GM08714 (cell line): ENCODE results near the gene CIB2.

Experiments used
- H3K4me3 ChIP-seq: fragments of 200-500 bp; sonication (Bioruptor generic); 2 replicates; pipeline ENCODE4 v1.5.1; 2014; ENCODE audit warnings: mild to moderate bottlenecking, low read length, inconsistent platforms
- ZNF274 ChIP-seq: IDR thresholded peaks from 2 replicates; pipeline ENCODE4 v1.6.1; 2012; ENCODE audit warnings: mild to moderate bottlenecking, low read depth, low read length

Gene CIB2

DNA sequence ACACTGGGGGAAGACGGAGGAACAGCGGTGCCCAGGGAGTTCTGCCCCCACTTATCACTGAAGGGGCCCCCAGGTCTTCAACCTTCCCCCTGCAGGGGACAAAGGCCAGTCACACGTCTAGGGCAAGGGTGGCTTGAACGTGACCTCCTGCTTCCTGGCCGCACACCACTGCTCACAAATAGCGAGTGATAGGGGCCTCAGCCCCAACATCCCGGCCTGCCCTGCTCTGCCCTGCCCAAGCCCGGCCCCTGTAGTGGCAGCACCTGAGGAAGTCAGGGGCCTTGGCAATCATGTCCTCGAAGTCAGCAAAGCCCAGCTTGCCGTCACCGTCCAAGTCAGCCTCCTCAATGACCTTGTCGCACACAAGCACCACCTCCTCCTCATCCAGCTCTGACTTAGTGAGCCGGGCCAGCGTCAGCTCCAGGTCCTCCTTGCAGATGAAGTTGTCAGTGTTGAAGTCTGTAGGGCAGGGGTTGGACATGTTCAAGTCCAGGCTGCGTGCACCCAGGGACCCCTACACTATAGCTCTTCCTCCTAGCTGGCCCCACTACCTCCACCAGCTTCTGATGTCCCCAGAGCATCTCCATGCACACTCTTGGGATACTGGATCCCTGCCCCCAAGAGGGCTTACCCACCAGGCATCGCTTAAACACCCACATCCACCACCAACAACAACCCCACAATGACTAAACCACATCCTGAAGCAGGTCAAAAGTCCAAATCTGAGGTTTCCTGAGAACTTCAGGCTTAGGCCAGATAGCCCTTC is 25.6 kb downstream of the CIB2 start:
- no peak for TF ChIP-seq ZNF274
- H3K4me3 ChIP-seq: no peak overlapping the region

DNA sequence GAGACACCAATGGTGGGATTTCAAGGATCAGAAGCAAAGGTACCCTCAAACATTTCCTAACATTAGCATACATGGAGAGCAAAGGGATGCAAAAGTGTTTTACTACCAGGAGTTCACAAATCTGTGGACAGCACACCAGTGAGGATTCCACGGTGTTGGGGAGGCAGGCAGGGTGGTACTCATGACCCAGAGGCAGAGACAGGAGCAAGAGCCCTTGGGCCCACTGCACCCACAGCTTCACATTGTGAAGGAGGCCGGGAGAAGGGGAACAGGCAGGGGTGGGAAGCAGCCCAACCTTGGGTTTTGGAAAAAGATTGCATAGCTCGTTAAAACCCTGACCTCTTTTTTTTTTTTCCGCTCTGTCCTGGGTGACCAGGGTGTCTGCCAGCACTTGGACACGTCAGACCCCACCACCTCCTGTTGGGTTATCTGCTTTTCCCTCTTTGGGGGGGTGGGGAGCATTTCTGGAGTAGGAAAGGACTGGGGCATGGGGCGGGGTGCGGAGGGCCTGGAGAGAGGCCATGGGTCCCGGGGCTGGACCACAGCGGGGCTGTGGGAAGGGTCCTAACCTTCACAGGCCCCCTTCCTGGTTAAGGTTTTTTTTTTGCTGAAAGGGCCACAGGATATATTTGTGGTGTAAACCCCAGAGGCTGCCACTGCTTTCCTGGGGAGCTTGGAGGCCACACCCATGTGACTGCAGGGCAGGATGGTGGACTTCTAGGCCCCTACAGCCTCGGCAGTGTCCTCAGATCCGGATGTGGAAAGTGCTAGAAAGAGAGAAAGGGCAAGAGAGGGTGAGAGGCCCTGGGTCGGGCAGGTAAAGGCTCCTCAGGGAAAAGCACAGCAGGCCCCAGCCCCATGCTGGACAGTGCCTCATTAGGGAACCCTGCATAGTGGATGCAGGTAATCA is 26.4 kb downstream of the CIB2 start:
- no peak for TF ChIP-seq ZNF274

DNA sequence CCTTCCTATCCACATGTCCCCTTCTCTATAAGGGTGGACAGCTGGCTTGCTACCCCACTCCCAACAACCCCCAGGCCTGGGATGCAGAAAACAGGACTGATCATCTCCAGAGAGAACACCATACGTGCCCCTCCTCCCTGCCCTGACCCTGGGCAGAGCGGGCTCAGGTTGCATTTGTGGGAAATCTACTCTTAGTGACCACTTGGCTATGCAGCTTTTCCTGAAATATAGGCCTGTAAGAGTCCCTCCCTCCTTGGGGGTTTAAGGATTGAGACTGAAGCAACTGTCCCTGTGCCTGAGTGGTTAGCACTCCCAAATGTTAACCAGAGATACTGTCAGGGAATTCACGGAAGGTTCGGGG is 27.1 kb downstream of the CIB2 start:
- no peak for TF ChIP-seq ZNF274
- H3K4me3 ChIP-seq: no peak overlapping the region

More for the DNA sequence above, 26.4 kb downstream of the CIB2 start:
- no peak overlapping the region for H3K4me3 ChIP-seq

DNA sequence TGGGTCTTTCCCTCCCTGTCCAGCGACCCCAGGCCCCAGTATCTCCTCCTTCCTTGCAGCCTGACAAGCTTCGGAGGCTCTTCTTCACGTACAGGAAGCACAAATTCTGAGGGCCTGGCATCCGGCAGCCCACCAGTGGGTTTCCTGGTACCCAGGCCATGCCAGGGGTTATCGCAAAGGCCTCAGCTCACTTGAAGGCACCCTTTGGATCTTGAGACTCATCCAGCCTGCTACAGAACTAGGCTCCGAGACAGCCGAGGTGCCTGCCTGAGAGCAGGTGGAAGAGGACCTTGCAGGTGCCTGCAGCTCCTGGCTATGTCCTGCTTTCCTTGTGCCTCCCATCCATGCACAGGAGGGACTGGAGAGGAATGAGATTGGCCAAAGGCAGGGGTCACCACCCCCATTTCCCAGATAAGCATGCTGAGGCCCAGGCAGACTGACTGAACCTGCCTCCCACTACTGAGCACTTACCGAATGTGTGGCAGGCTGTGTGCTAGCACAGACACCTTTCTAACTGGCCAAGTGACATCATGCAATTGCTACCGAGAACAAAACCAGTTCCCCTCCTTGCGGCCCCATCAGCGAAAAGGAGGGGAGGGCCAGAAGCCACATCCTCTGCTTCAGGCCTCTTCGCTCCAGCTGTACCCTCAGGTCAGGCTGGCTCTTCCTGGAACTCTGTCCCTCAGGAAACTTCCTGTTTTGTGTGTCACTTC is 27.7 kb downstream of the CIB2 start:
- TF ChIP-seq ZNF274: no peak
- no peak overlapping the region for H3K4me3 ChIP-seq

DNA sequence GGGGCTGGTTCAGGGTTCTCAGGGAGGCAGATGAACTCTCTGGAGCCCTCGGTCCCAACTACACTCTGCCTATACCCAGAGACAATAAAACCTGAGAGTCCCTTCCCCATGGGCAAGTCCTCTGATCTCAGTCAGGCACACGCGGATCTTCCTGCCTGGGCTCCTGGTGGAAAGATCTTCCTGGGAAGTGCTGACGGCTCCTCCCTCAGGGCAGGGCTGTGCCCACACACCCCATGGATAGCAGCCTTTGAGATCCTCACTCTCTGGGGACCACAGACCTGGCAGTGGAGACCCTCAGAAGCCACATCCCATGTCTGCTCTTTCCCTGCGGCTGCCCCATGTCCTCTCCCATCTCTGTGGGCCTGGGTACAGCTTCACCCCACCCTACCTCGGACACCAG is 28.5 kb downstream of the CIB2 start:
- H3K4me3 ChIP-seq: no peak overlapping the region
- no peak for TF ChIP-seq ZNF274

DNA sequence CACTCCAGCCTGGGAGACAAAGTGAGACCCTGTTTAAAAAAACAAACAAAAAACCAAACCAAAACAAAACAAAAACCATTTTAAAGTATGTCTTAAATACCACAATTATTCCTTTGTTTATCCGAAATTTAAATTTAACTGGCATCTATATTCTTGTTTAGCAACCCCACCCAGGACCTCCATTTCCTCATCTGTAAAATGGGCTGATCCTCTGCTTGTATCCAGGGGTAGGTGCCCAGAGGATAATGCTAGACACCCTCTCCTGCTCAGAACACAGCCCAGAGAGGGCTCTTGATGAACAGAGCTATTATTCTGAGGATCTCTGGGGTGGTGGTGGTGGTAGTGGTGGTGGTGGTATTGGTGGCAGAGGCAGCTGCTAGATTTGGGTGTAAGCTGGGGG is 29.0 kb downstream of the CIB2 start:
- no peak overlapping the region for H3K4me3 ChIP-seq
- no peak for TF ChIP-seq ZNF274

DNA sequence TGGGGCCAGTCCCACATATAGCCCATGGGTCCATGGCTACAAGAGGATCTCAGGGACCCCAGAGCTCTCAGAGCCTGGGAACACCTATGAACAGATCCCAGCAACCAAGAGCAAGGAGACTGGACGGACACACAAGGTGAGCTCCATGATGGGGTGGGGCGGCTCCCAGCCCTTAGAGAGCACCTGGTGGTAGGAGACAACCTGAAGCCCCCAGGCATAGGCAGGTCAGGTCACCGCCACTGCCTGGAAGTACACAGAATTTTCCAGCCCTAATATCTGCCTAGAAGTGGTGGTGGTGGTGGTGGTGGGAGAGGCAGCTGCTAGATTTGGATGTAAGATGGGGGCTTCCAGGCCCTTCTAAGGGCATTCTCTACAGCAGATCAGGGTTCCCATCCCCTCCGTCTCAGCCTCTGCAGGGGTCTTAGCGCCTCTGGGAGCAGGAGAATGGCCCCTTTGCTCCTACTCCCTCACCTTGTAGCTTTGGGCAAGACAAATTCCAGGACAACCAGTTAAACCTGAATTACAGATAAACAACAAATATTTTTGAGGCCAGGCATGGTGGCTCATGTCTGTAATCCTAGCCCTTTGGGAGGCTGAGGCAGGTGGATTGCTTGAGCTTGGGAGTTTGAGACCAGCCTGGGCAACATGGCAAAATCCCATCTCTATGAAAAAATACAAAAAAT is 29.7 kb downstream of the CIB2 start:
- TF ChIP-seq ZNF274: no peak
- H3K4me3 ChIP-seq: no peak overlapping the region

DNA sequence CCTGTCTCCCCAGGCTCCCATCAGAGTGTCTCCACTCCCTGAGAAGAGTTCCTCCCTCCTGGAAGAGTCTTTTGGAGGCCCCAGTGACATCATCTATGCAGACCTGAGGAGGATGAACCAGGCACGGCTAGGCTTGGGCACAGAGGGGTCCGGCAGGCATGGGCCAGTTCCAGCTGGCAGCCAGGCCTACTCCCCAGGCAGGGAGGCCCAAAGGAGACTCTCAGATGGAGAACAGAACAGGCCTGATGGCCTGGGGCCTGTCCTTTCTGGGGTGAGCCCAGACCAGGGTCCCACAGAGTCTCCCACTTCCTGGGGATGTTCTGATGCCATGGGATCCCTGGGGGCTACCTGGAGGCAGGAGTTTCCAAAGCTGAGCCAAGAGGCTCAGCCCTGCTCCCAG is 30.4 kb downstream of the CIB2 start:
- no peak for TF ChIP-seq ZNF274

DNA sequence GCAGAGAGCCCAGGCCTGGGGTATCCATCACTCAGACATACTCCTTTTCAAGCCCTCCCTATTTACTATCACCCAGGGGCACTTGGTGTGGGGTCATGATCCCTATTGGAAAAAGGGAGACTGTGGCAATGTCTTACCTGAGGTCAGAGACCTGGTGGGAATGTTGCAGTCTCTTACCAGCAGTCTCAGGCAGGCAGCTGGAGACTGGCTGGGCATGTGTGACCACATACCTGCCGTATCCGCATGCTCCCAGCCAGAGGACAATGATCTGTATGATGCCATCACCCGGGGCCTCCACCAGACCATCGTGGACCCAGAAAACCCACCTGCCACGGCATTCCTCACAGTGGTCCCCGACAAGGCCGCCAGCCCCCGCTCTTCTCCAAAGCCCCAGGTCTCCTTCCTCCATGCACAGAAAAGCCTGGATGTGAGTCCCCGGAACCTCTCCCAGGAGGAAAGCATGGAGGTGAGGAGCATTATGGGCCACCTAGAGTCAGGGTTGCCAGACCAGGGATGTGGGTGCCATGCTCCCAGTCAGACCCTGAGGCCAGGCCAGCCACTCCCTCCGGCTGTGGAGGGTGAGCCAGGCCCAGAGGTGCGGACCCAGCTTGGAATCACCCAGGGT is 33.0 kb downstream of the CIB2 start:
- no peak overlapping the region for H3K4me3 ChIP-seq
- TF ChIP-seq ZNF274: no peak

More for the DNA sequence above, 30.4 kb downstream of the CIB2 start:
- H3K4me3 ChIP-seq: no peak overlapping the region

DNA sequence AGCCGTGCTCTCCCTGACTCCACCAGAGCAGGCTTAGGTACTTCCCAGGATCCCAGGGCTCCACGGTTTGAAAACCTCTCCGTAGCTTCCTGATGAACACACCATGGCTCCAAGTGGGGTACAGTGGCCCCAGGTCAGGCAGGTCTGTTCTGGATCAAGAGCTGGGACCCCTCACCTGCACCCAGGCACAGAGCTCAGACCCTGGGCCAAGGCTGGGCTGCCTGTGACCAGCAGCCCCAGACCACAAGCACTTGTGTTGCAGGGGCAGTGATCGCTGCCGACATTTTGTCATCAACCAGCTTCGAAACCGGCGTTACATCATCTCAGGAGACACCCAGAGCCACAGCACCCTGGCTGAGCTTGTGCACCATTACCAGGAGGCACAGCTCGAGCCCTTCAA is 33.6 kb downstream of the CIB2 start:
- TF ChIP-seq ZNF274: no peak
- no peak overlapping the region for H3K4me3 ChIP-seq

DNA sequence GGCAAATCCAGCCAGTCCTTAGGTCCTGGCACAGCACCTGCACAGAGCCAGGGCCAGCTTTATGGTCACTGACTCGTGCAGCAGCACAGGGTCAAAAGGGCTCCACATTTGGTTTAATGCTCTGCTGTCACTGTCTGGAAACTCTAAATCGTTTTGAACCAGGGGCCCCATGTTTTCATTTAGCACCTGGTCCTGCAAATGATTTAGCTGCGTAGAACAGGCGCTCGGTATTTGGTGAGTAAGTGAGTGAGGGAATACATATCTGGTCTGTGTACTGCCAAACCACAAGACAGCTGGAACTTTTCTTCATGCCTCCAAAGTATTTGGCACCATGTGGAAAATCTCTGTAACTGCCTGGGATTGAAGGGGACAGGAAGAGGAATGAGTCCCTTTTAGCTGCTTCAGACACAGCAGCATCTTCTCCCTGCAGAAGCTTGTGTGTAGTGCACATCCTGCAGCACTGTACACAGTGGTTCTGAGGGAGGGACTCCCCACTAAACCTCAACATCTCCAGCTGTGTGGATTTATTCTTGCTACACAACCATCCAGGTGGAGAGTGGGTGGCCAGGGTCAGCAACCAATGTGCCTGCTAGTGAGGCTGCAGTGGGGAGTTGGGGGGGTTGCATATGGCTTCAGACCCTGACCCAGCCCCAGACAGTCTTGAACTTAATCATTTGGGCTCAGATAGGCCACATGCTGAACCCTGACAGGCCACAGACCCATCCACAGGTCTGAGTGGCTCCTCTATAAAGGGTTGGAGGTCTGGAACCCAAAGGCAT is 37.8 kb downstream of the CIB2 start:
- no peak overlapping the region for H3K4me3 ChIP-seq
- TF ChIP-seq ZNF274: no peak

DNA sequence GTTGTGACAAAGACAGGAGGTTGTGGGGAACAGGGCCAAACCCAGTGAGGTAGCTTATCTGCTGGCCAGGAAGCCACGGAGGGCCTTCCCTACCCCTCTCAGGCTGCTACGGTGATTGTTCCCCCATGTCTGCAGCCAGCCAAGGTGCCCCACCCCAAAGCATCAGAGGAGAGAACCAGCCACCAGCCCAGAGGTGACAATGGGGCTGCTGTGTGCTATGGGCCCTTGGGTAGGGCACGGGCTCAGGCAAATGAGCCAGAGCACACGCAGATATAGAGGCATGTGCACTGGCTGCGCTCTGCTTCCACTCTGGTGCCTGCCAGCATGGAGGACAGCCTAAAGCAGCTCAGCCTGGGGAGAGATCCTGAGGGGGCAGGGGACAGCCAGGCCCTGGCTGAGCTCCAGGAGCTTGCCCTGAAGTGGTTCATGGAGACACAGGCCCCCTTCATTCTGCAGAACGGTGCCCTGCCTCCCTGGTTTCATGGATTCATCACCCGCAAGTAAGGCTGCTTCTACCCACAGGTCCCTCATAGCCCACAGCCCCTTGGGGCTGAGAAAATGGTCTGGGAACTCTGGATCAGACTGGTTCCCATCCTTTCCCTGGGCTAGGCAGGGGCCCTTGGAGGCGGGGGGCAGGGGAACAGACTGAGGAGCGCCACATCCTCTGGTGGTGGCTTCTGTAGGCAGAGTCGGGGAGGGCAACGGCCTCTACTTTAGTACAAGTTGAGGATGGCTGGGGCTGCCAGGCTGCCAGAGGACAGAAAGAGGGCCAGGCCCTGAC is 38.8 kb downstream of the CIB2 start, which contains the start of gene SH2D7:
SH2D7 (plus strand) TSS at position 301 of the 781 bp plus-strand sequence; CDS start at position 325, 24 bp downstream.
- TF ChIP-seq ZNF274: no peak

More for the DNA sequence above, 38.8 kb downstream of the CIB2 start, which contains the start of gene SH2D7:
- no peak within 1 kb of the TSS for H3K4me3 ChIP-seq
